GM19397 (cell line): ENCODE measurements around the gene KIAA1217.

Experiments used
- ATAC-seq: cut with Tn5 transposase; IDR thresholded peaks from one replicate; pipeline ENCODE4 v1.9.1; 2021; ENCODE audit warnings: mild to moderate bottlenecking, moderate library complexity; ENCODE audit not compliant: unreplicated experiment

Gene KIAA1217

DNA sequence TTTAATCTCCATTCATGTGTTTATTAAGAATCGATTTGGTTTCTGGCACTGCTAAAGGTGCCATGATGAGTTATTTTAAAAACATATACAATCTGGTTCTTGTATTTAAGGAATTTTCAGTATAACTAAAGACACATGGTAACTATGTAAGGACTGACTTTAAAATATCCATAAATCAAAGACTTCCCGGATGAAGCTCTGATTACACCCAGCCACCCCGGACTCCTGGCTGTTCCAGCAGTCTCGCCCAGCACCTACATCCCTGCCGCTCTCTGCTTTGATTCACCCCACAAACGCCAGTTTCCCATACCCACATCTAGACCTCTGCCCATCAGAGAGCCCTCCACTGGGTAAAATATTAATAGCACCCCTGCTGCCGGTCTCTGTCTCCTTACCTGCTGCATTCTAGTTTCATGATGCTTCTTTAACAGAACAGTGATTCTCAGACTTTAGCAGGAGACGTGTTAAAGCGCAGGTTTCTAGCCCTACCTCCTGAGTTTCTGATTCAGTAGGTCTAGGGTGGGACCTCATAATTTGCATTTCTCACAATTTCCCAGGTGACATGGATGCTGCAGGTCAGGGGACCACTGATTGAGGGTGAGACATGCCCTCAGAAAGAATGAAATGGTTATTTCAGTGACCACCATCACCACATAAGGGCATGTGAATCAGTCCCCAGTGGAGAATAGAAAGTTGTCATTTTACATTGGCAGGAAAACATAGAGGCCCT lies 185.7 kb downstream of the KIAA1217 start:
- no peak for ATAC-seq

- ATAC-seq = no peak
Measured at GRCh38 chr10:24396396-24396795, 187.5 kb downstream of the KIAA1217 start.

GRCh38 chr10:24397662-24398061 lies 188.7 kb downstream of the KIAA1217 start:
- no peak for ATAC-seq

DNA sequence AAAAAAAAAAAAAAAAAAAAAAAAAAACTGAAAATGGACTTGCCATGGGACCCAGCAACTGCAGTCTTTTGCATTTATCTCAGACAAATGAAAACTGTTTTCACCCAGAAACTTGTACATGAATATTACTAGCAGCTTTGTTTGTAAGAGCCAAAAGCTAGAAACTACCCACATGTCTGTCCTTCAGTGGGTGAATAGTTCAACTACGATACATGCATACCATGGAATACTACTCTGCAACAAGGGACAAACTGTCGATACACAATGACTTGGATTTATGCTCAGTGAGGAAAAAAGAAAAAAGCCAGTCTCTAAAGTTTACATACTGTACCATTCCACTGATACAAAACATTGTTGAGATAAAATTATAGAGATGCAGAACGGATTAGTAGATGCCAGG lies 195.6 kb downstream of the KIAA1217 start:
- no peak for ATAC-seq

DNA sequence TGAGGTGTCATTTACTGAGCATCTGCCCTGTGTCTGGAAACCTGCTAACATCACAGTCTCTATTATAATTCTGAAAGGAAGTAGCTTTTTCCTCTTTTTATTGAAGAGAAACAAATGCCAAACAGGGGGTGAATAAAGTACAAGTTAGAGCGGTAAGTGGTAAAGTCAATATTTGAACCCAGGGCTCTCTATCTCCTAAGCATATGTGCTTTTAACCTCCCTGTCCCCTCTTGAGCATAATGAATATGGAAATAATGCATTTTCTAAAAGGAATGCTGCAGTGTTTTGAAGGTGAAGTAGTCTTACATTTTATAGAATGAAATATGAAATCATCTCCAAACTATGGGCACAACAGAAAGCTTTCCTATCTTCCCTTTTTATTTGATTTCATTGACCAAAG lies 196.7 kb downstream of the KIAA1217 start:
- no peak for ATAC-seq

GRCh38 chr10:24406809-24407483 lies 198.0 kb downstream of the KIAA1217 start:
- ATAC-seq = no peak

DNA sequence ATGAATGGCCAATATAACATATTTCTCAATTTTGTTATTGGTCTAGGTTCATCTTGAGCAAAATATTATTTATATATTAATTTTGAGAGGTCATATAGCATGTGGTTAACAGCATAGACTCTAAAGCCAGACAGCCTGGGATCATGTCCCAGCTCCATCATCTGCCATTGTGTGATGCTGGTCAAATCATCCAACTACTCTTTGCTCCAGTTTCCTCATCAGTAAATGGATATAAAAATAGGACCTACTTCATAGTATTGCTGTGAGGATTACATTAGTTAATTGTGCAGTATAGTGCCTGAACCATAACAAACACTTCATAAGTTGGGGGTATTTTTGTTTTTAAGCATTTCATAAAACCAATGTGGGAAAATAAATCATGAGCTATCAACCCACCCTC lies 199.0 kb downstream of the KIAA1217 start:
- no peak for ATAC-seq

GRCh38 chr10:24408365-24408764 lies 199.4 kb downstream of the KIAA1217 start:
- no peak for ATAC-seq

GRCh38 chr10:24414597-24414996 lies 205.7 kb downstream of the KIAA1217 start:
- ATAC-seq = no peak

DNA sequence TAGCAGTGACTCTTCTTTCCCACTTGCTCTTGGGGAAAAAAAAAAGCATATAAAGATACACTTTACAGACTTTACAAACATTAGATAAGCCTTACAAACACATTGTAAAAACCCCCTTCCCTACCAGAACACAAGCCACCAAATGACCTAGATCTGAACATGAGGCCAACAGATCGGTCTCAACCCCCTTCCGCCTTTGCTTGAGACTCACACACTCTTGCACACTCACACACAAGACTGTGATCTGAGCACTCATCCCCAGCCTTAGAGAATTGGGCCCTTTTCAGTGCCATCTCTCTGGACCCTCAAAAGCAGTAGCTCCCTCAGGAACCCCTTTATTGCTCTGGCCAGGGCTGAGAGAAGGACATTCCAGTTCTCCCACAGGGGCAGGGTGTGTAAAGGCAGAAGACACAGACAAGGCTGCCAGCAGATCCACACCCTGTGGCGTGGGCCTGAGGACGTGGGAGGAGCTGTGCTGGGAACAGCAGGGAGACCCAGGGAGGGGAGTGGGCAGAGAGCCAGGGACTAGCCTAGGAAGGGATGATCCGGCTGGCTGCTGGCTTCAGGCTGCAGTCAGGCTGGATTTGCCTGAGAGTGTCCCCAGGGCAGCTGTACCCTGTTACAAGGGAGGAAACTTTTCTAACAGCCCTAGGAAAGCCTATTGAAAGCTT lies 206.7 kb downstream of the KIAA1217 start:
- no peak for ATAC-seq

DNA sequence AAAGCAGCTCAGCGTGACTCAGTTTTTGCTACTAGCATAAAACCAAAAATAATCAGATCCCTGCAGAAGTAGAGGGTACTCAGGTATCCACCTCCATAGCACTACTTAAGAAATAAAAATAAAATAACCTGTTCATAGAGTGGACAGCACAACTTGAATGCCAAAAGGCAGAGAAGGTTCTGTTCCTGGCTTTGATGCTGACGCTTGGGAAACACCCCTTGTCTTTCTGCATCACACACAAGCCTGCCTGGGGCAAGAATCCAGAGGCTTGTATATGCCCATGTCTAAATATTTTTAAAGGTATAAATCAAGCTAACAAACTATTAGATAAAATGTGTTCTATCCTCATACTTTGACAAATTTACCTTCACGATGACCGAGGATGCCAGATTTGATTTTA lies 207.3 kb downstream of the KIAA1217 start:
- ATAC-seq = no peak

DNA sequence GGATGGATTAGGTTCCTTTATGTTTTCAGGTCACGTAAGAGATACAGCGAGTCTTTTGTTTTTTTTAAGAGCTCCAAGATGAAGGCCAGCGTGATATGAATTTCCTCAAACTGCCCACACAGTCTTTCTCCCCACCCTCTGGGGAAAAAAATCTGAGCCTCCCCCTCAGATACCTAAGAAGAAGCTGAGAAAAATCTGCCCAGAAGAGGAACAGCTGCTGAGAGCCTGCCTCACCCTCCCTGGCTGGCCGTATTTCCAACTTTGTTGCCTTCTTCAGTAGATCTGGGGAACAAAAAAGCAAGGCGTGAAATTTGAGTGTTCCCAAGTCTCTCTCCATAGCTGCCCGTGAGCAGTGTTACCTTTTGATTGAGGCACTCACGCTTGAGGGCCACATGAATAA lies 208.1 kb downstream of the KIAA1217 start:
- ATAC-seq = no peak

GRCh38 chr10:24418532-24418931 lies 209.6 kb downstream of the KIAA1217 start:
- ATAC-seq = no peak

- no peak for ATAC-seq
Measured at GRCh38 chr10:24419066-24419465, 210.1 kb downstream of the KIAA1217 start.

DNA sequence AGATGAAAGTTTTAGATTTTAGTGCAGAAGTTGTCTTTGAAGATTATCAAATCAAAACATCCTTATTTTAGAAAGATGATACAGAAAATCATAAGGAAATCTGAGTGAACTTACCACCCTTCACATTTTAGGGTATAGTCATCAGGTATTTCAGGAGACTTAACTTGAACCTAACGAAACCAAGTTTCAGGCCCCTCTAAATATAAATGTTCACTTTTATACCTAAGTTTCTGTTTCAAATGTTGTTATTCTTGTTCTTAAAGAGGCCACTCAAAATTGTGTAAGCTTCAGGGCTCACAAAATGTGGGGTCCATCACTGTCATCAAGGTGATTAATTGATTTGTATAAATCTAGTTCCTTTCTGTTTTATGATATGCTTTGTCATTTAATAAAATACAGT lies 216.2 kb downstream of the KIAA1217 start:
- no peak for ATAC-seq

DNA sequence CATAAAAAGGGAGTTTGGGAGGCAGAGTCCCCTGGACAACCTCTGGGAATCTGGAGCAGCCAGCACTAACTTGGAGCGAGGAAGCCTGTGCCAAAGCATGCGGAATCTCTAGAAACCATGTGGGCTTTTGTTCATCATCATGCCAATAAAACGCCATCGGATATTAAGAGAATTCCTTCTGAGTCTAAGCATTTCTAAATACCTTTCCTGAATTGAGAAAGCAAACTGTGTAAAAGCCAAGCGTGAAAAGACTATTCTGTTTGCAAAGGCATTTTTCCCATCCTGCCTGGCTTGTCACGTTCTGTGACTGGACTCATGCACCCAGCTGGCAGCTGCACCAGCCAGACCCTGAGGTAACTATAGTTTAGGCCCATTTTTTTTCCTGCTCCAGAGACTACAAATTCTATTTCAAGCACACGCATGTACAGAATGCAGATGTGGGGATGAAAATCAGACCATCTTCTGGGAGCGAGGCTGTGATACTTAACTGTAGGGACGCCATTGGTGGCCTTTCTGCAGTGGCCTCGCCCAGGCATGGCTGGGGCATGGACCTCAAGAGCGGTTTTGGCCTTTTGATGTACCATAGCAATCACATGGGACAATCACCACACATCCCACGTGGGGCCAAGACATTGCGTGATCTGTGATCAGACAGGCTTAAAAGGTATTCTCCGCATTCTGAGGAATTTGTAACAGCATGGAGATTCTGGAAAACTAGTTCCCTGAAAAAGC lies 218.9 kb downstream of the KIAA1217 start:
- no peak for ATAC-seq

DNA sequence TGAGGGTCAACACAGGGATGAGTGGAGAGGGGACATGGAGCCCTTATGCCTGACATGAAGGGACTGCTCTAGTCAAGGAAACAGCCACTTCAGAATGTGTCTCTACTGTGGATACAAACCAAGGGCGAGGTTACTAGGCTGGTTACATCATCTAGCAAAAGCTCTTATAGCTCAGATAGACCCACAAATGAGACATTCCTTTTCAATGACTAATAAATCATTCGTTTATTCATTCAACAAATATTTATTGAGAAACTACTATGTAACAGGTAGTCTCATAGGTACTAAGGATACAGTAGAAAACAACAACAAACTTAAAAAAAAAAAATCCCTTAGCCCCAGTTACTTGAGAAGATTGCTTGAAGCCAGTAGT lies 219.5 kb downstream of the KIAA1217 start:
- ATAC-seq = no peak

DNA sequence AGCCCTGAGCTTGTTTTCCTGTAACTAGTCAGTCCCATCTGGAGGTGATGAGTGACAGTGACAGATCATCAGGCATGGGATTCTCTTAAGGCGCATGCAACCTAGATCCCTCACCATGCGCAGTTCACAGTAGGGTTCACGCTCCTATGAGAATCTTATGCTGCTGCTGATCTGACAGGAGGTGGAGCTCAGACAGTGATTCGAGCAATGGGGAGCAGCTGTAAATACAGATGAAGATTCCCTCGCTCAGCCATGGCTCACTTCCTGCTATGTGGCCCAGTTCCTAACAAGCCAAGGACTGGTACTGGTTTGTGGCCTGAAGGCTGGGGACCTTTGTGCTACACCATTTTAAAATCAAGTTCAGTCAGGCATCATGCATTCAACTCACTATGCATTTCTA lies 221.7 kb downstream of the KIAA1217 start:
- ATAC-seq = no peak

GRCh38 chr10:24432478-24433416 lies 223.8 kb downstream of the KIAA1217 start:
- ATAC-seq = no peak

DNA sequence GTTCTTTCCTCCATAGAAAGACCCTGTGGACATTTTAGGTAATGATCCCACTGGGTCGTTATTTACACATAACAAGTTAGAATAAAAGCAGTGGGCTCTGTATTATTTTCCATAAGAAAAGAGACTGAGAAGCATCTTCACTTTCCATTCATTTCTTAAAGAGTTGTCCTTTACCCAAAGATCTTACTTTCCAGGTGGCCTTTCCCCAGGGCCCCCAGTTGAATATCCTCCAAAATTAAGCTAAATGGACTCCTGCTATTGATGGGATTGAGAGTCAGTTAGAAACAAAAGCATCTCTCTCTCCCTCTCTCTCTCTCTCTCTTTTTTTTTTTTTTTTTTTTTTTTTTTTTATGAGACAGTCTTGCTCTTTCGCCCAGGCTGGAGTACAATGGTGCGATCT lies 224.8 kb downstream of the KIAA1217 start:
- ATAC-seq = no peak
